GM12891 (cell line): ENCODE results near the gene ZDHHC14.

ENCODE experiments used
- POLR2A ChIP-seq: IDR thresholded peaks from 2 replicates; pipeline ENCODE4 v1.6.1; 2011; ENCODE audit warnings: low read depth, low read length, control low read depth
- POLR2AphosphoS5 ChIP-seq: IDR thresholded peaks from 2 replicates; pipeline ENCODE4 v1.6.1; 2011; ENCODE audit warnings: low read depth, low read length, control low read depth

DNA sequence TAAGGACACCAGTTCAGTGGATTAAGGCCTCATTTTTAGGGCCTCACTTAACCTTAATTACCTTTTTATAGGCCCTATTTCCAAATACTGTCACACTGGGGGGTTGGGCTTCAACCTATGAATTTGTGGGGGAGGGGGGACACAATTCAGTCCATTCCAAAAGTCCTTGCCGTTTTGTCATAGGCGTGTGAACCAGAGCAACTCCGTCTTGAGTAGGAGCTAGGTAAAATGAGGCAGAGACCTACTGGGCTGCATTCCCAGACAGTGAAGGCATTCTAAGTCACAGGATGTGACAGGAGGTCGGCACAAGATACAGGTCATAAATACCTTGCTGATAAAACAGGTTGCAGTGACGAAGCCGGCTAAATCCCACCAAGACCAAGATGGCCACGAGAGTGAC lies 328.6 kb downstream of the ZDHHC14 start:
- TF ChIP-seq POLR2A (no peak), POLR2AphosphoS5 (no peak)
